Mesenchymal stem cell (in vitro differentiated cells and primary cell): Measurements from ENCODE around the gene POTEG. TPM values are rescaled to one million over a fixed set of nuclear protein-coding genes. Genes with fewer than 3 reads are reported as not detected.
"Not testable (repeated sequence)": the region's sequence is repeated elsewhere in the genome, so short reads cannot be mapped to it uniquely, and the experiment has no call there.

Source experiments
- DNase-seq: peaks from one replicate; pipeline ENCODE4 v3.0.0-alpha.2; 2013
- H2AFZ ChIP-seq: one replicate; pipeline ENCODE4 v1.6.1; 2013; ENCODE audit warnings: low read depth, mild to moderate bottlenecking, control low read depth, inconsistent platforms, low read length, moderate library complexity
- H2AK5ac ChIP-seq: 2 replicates; pipeline ENCODE4 v1.6.1; 2013; ENCODE audit warnings: low read length, moderate library complexity, mild to moderate bottlenecking, inconsistent platforms; ENCODE audit not compliant: severe bottlenecking
- H2BK120ac ChIP-seq: one replicate; pipeline ENCODE4 v1.6.1; 2013; ENCODE audit warnings: low read depth, mild to moderate bottlenecking, inconsistent platforms, low read length, moderate library complexity
- H2BK12ac ChIP-seq, 2 experiments: one replicate each; pipeline ENCODE4 v1.6.1; 2013; ENCODE audit warnings: inconsistent platforms in 2 of 2, low read length in 2 of 2, mild to moderate bottlenecking in 2 of 2, moderate library complexity in 2 of 2, control low read depth in 1 of 2
- H2BK15ac ChIP-seq: one replicate; pipeline ENCODE4 v1.6.1; 2013; ENCODE audit warnings: mild to moderate bottlenecking, low read depth, inconsistent platforms; ENCODE audit not compliant: poor library complexity, severe bottlenecking
- H2BK5ac ChIP-seq: 2 replicates; pipeline ENCODE4 v1.6.1; 2013; ENCODE audit warnings: low read depth, mild to moderate bottlenecking, low read length, control low read depth, inconsistent platforms; ENCODE audit not compliant: poor library complexity, severe bottlenecking
- H3K14ac ChIP-seq, 2 experiments: one replicate each; pipeline ENCODE4 v1.6.1; 2013; ENCODE audit warnings: inconsistent platforms in 2 of 2, low read length in 2 of 2, control low read depth in 1 of 2, mild to moderate bottlenecking in 1 of 2, moderate library complexity in 1 of 2
- H3K18ac ChIP-seq, 2 experiments: one replicate each; pipeline ENCODE4 v1.6.1; 2013; ENCODE audit warnings: inconsistent platforms in 2 of 2, low read length in 2 of 2, control low read depth in 1 of 2, low read depth in 1 of 2, mild to moderate bottlenecking in 1 of 2
- H3K23ac ChIP-seq, 2 experiments: one replicate each; pipeline ENCODE4 v1.6.1; 2013; ENCODE audit warnings: inconsistent platforms in 2 of 2, low read length in 2 of 2, mild to moderate bottlenecking in 2 of 2, moderate library complexity in 2 of 2, control low read depth in 1 of 2
- H3K27ac ChIP-seq: 2 replicates; pipeline ENCODE4 v1.5.1; 2013; ENCODE audit warnings: mild to moderate bottlenecking, moderate library complexity, low read length, control low read depth, inconsistent platforms; ENCODE audit not compliant: poor library complexity, severe bottlenecking
- H3K27me3 ChIP-seq, 2 experiments: 2 replicates each; pipeline versions ENCODE4 v1.6.1 to v1.7.0; 2013; ENCODE audit warnings: low read length in 2 of 2, mild to moderate bottlenecking in 2 of 2, moderate library complexity in 2 of 2, control low read depth in 1 of 2, inconsistent platforms in 1 of 2; ENCODE audit not compliant: control insufficient read depth in 1 of 2, insufficient read depth in 1 of 2
- H3K36me3 ChIP-seq, 2 experiments: 2 replicates each; pipeline versions ENCODE4 v1.6.1 to v1.7.0; 2013; ENCODE audit warnings: low read length in 2 of 2, control low read depth in 1 of 2, inconsistent platforms in 1 of 2, low read depth in 1 of 2, mild to moderate bottlenecking in 1 of 2; ENCODE audit not compliant: insufficient read depth in 2 of 2, control insufficient read depth in 1 of 2
- H3K4ac ChIP-seq, 2 experiments: one replicate each; pipeline ENCODE4 v1.6.1; 2013; ENCODE audit warnings: inconsistent platforms in 2 of 2, low read length in 2 of 2, mild to moderate bottlenecking in 2 of 2, moderate library complexity in 2 of 2, control low read depth in 1 of 2, low read depth in 1 of 2
- H3K4me1 ChIP-seq: 2 replicates; pipeline ENCODE4 v1.6.1; 2013; ENCODE audit warnings: low read depth, low read length, control low read depth; ENCODE audit not compliant: control insufficient read depth, insufficient read depth
- H3K4me2 ChIP-seq: 2 replicates; pipeline ENCODE4 v1.6.1; 2013; ENCODE audit warnings: low read length, mild to moderate bottlenecking, inconsistent platforms; ENCODE audit not compliant: poor library complexity, severe bottlenecking
- H3K4me3 ChIP-seq, 2 experiments: 2 replicates each; pipeline versions ENCODE4 v1.5.1 to v1.7.0; 2013; ENCODE audit warnings: low read length in 2 of 2, mild to moderate bottlenecking in 2 of 2, control low read depth in 1 of 2, low read depth in 1 of 2; ENCODE audit not compliant: insufficient read depth in 1 of 2
- H3K79me1 ChIP-seq: replicated peaks from 2 replicates; pipeline ENCODE4 v1.6.1; 2013; ENCODE audit warnings: mild to moderate bottlenecking, control low read depth, low read length, inconsistent platforms; ENCODE audit not compliant: poor library complexity, severe bottlenecking
- H3K9ac ChIP-seq: 2 replicates; pipeline ENCODE4 v1.7.0; 2013; ENCODE audit warnings: mild to moderate bottlenecking, low read length, moderate library complexity
- H3K9me3 ChIP-seq: 2 replicates; pipeline ENCODE4 v1.7.0; 2013; ENCODE audit warnings: mild to moderate bottlenecking, low read length; ENCODE audit not compliant: control insufficient read depth
- H4K8ac ChIP-seq: one replicate; pipeline ENCODE4 v1.6.1; 2013; ENCODE audit warnings: inconsistent platforms, mild to moderate bottlenecking, low read length, moderate library complexity
- H4K91ac ChIP-seq: one replicate; pipeline ENCODE4 v1.6.1; 2013; ENCODE audit warnings: mild to moderate bottlenecking, low read length, inconsistent platforms
- WGBS: methylation state at CpG from one replicate; pipeline ENCODE4 v1.1.7; 2013; ENCODE audit warnings: mixed read lengths; 5-methylcytosine and 5-hydroxymethylcytosine counted together
- polyA plus RNA-seq, 2 experiments: library from polyadenylated mRNA; stranded (reverse); fragments of 200-250 nt; gene quantifications; one replicate each; pipeline ENCODE4 v1.2.3, GENCODE V29; 2013

The POTEG gene
- not detected for polyA plus RNA-seq (2013, experiment 1 of 2)
- not detected for polyA plus RNA-seq (2013, experiment 2 of 2)

DNA sequence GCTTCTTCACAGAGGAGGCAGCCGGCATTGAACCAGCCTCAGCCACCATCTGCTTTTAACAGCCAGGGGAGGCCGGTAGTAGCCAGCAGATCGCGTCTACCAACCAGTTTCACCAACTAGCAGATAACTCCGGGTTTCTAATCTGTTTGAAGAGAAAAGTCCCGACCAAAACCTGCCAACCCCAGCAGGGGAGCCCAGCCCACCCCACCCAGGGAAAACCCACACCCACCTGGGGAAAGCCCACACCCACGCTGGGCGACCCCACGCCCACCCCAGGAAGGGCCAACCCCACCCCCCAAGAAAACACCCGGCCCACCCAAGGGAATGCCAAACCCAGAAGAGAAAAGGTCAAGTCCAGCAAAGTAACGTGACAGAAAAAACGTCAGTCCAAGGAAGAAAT is at the start of gene POTEG:
TSS of gene POTEG (minus strand) at position 101 of the 400 bp plus-strand sequence. CDS start at position 49, 52 bp downstream.
- not testable (repeated sequence) for H3K36me3 ChIP-seq, H2BK12ac ChIP-seq, H3K27me3 ChIP-seq, H3K4me1 ChIP-seq, H4K8ac ChIP-seq, H3K14ac ChIP-seq, H3K4me3 ChIP-seq, H3K27ac ChIP-seq, H3K18ac ChIP-seq, H2AFZ ChIP-seq, H3K9ac ChIP-seq, H4K91ac ChIP-seq, DNase-seq, H3K4ac ChIP-seq, H2BK15ac ChIP-seq, H2BK120ac ChIP-seq, H3K9me3 ChIP-seq, H3K23ac ChIP-seq, H3K4me2 ChIP-seq, H3K79me1 ChIP-seq, H2BK5ac ChIP-seq, H2AK5ac ChIP-seq
- WGBS, result no CpG with 5 or more reads among the region's 12 CpGs

DNA sequence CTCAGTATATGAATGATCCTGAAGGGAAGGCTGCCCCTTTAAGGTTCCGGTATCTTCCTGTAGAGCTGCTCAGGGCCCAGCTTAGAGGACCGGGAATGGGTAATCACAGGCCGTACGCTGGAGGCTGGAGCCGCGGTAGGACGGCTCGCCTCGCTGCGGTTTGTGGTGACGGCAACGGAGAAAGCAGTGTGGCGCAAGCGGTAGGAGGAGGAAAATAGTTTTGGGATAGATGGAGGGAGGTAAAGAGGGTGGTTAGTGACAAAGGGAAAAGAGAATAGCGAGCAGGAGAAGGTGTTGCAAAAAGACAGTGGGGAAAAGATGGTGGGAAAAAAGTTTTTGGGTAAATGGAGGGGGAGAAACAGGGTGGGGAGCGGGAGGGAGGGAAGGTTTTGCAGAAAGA is 48.0 kb upstream of the POTEG start:
- H2BK120ac ChIP-seq, H3K9ac ChIP-seq, H3K23ac ChIP-seq, H3K27ac ChIP-seq, H3K4me3 ChIP-seq, H3K4me2 ChIP-seq, H2BK5ac ChIP-seq, H4K91ac ChIP-seq, H2AFZ ChIP-seq, H3K18ac ChIP-seq, H4K8ac ChIP-seq, H2AK5ac ChIP-seq, H2BK12ac ChIP-seq, H3K14ac ChIP-seq, H3K27me3 ChIP-seq, H3K79me1 ChIP-seq, H3K36me3 ChIP-seq, DNase-seq, H3K9me3 ChIP-seq, H3K4ac ChIP-seq, H2BK15ac ChIP-seq, H3K4me1 ChIP-seq: not testable (repeated sequence)
- no CpG with 5 or more reads among the region's 16 CpGs for WGBS

- H3K9me3 ChIP-seq, H2BK12ac ChIP-seq, DNase-seq, H3K36me3 ChIP-seq, H3K4ac ChIP-seq, H3K27me3 ChIP-seq, H2BK15ac ChIP-seq, H2BK120ac ChIP-seq, H3K27ac ChIP-seq, H3K4me1 ChIP-seq, H3K4me3 ChIP-seq, H3K4me2 ChIP-seq, H4K91ac ChIP-seq, H3K79me1 ChIP-seq, H3K23ac ChIP-seq, H3K18ac ChIP-seq, H4K8ac ChIP-seq, H2AFZ ChIP-seq, H3K14ac ChIP-seq, H3K9ac ChIP-seq, H2BK5ac ChIP-seq, H2AK5ac ChIP-seq: not testable (repeated sequence)
- WGBS, result no CpG with 5 or more reads among the region's 16 CpGs
These were observed 47.3 kb upstream of the POTEG start for GRCh38 chr14:19481421-19481820.

- H3K27ac ChIP-seq, H2AFZ ChIP-seq, H3K9me3 ChIP-seq, H2AK5ac ChIP-seq, DNase-seq, H2BK5ac ChIP-seq, H3K27me3 ChIP-seq, H4K91ac ChIP-seq, H3K4me2 ChIP-seq, H3K4me1 ChIP-seq, H3K36me3 ChIP-seq, H3K14ac ChIP-seq, H4K8ac ChIP-seq, H3K23ac ChIP-seq, H3K4ac ChIP-seq, H2BK12ac ChIP-seq, H3K18ac ChIP-seq, H3K79me1 ChIP-seq, H3K4me3 ChIP-seq, H2BK120ac ChIP-seq, H3K9ac ChIP-seq, H2BK15ac ChIP-seq: not testable (repeated sequence)
- WGBS, result no CpG with 5 or more reads among the region's 5 CpGs
These were observed 46.4 kb upstream of the POTEG start for GRCh38 chr14:19480491-19480890.
